Measurements from ENCODE around the gene CCDC39. TPM values are rescaled to one million over a fixed set of nuclear protein-coding genes. Genes with fewer than 3 reads are reported as not detected.

The CCDC39 gene
- total RNA-seq, 1 donor from 2014 or later: not detected

DNA sequence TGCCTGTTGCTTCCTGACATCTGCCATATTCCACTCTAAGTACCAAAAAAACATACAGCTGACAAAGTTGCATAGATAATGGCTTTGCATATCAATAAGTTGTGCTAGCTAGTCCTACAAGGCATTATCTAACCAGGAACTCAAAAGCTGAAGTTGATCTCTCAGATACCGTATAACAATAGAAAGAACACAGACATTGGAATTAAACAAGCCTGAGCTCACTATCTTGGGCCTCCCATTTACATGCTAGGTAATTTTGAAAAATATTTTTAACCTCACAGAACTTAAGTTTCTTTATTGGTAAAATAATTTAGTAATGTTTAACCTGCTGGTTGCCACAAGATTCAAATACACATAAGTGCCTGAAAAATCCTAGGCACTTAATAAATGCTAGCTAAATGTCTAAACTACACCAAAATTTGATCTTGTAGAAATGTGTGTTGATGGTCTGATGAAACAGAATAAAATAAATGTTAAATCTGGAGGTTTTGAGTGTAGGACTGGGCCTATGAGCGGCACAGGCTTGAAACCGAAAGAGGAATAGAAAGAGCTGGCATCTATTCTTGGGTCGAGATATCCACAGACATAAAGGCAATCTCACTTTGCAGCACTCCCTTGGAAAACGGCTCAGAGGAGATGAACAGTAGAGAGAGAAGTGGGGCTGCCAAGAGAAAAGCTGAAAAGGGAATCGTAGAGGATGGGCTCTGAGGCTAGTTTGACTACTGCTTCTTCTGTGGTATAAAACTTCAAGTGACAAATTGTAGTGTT, 107.3 kb downstream of the CCDC39 start:
- H3K9me3 ChIP-seq (replicated peaks): no peaks in the 10 kb centered on the region
- peaks cover 6% of the 10 kb centered on the region for H3K27me3 ChIP-seq (ENCODE audit: low read depth)
- no peaks in the 10 kb centered on the region for H3K4me1 ChIP-seq
- intact Hi-C loops (cut with micrococcal nuclease): no loop called here
- no peak for DNase-seq
- H3K4me3 ChIP-seq: no peak overlapping the region
- TF ChIP-seq CTCF (IDR thresholded peaks at IDR 0.05; ENCODE audit: borderline replicate concordance): no peak
- H3K27ac ChIP-seq (replicated peaks): no peak overlapping the region
- no peaks in the 10 kb centered on the region for H3K36me3 ChIP-seq

- H3K27me3 ChIP-seq (ENCODE audit: low read depth): peaks cover 6% of the 10 kb centered on the region
- no peaks in the 10 kb centered on the region for H3K4me1 ChIP-seq
- no peaks in the 10 kb centered on the region for H3K36me3 ChIP-seq
- H3K27ac ChIP-seq (replicated peaks): no peak overlapping the region
- no peak for DNase-seq
- no peak overlapping the region for H3K4me3 ChIP-seq
- H3K9me3 ChIP-seq (replicated peaks): no peaks in the 10 kb centered on the region
- no peak for TF ChIP-seq CTCF (IDR thresholded peaks at IDR 0.05; ENCODE audit: borderline replicate concordance)
- intact Hi-C loops (cut with micrococcal nuclease): no loop called here
These were observed 109.1 kb downstream of the CCDC39 start for GRCh38 chr3:180570238-180570637.

DNA sequence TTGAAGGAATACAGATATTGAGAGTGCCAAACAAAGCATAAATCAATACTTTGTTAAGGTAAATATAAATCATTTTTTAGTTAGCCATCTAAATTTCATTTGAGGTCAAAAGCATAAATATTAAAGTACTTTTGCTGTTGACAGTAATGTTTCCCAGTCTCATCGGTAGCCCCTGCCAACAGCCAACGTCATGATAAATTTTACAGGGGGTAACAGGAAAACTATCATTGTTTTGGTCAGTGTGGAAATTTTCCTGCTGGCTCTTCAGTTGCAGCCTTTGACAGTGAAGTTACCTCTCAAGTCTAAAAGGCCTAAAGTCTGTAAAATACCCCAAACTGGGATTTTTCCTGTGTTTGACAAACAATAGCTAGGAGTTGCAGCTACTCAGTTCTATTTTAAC, 114.6 kb downstream of the CCDC39 start:
- DNase-seq: no peak
- Histone ChIP-seq H3K27me3 (ENCODE audit: low read depth) (no peaks in the 10 kb centered on the region), H3K27ac (replicated peaks) (no peak overlapping the region), H3K9me3 (replicated peaks) (peaks cover 9% of the 10 kb centered on the region), H3K4me1 (no peaks in the 10 kb centered on the region), H3K4me3 (no peak overlapping the region), H3K36me3 (no peaks in the 10 kb centered on the region)
- intact Hi-C loops (cut with micrococcal nuclease): no loop called here
- TF ChIP-seq CTCF (IDR thresholded peaks at IDR 0.05; ENCODE audit: borderline replicate concordance): no peak

Other genes starting within 250 kb of the CCDC39 start
- gene TTC14, start 77.3 kb downstream of the CCDC39 start, total RNA-seq: 13.7 TPM
- 276 TPM for gene FXR1, start 233.2 kb upstream of the CCDC39 start, total RNA-seq

All from left ventricle myocardium inferior (tissue), 1 donor.